Left cardiac atrium (tissue), 2 donors: ENCODE results near the gene RYR1. TPM values are rescaled to one million over a fixed set of nuclear protein-coding genes. Genes with fewer than 3 reads are reported as not detected.

Experiments used
- total RNA-seq, 2 donors: library from RNA; stranded (reverse); fragmentation: NEBNext Ultra II Directional; extraction: Animal tissue kit (Norgen Biotek cat#: 25700); gene quantifications; one replicate each; pipeline ENCODE4 v1.2.1, GENCODE V29; 2021
- donor health status: DM: no; HTN: yes; CAD: no; lungs with severe emphysema.
- donor health status: DM: yes; HTN: yes; CAD: no.

The RYR1 gene
- total RNA-seq, 2 donors from 2014 or later, result 1.3 to 3.0 TPM

Other genes with a start within 250 kb of the RYR1 start
- gene DPF1, start 209.5 kb upstream of the RYR1 start, total RNA-seq, result under 1 TPM in 1 of 2 donors, not detected in 1; 0.26 TPM
- gene PPP1R14A, start 177.3 kb upstream of the RYR1 start, total RNA-seq, result 10 to 100 TPM; 34.4 to 67.0 TPM
- gene SPINT2, start 169.1 kb upstream of the RYR1 start, total RNA-seq, result 10 to 100 TPM in 1 of 2 donors, 1 to 10 TPM in 1; 8.6 to 13.6 TPM
- gene C19orf33, start 129.4 kb upstream of the RYR1 start, total RNA-seq, result 1 to 10 TPM; 2.1 to 5.9 TPM
- gene YIF1B, start 117.7 kb upstream of the RYR1 start, total RNA-seq, result 10 to 100 TPM; 24.2 to 31.5 TPM
- gene KCNK6, start 113.8 kb upstream of the RYR1 start, total RNA-seq, result 1 to 10 TPM; 2.7 to 5.5 TPM
- gene CATSPERG, start 97.9 kb upstream of the RYR1 start, total RNA-seq, result 1 to 10 TPM in 1 of 2 donors, under 1 TPM in 1; 0.91 to 1.9 TPM
- gene PSMD8, start 59.1 kb upstream of the RYR1 start, total RNA-seq, result 100 to 1,000 TPM; 216 to 290 TPM
- gene GGN, start 45.7 kb upstream of the RYR1 start, total RNA-seq, result under 1 TPM; 0.15 to 0.34 TPM
- 1 to 10 TPM in 1 of 2 donors, under 1 TPM in 1; 0.24 to 3.2 TPM for gene SPRED3, start 45.0 kb upstream of the RYR1 start, total RNA-seq
- gene FAM98C, start 30.6 kb upstream of the RYR1 start, total RNA-seq, result 10 to 100 TPM; 12.6 to 13.7 TPM
- gene RASGRP4, start 7.5 kb upstream of the RYR1 start, total RNA-seq, result 1 to 10 TPM; 1.8 to 3.6 TPM
- 1 to 10 TPM; 3.1 TPM for gene MAP4K1, start 184.3 kb downstream of the RYR1 start, total RNA-seq
- 100 to 1,000 TPM; 515 to 563 TPM for gene EIF3K, start 185.5 kb downstream of the RYR1 start, total RNA-seq
- 100 to 1,000 TPM; 160 to 333 TPM for gene ACTN4, start 214.0 kb downstream of the RYR1 start, total RNA-seq